Measurements from ENCODE around the gene DIP2C.
"Not testable (repeated sequence)": the region's sequence is repeated elsewhere in the genome, so short reads cannot be mapped to it uniquely, and the experiment has no call there.

Gene DIP2C

DNA sequence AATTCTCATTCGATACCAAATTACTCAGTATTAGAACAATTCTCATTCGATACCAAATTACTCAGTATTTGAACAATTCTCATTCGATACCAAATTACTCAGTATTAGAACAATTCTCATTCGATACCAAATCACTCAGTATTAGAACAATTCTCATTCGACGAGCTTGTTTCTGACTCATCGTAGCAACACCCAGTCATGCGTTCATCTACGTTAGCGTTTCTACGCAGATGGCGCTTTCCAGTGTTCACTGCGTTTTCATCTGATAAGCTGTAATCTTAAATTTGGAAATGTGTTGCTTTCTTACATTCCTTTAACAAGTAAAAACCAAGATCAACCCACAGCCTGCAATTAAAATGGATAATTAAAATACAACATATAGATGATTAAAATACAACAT lies 277.9 kb downstream of the DIP2C start:
- no peak for DNase-seq (ENCODE audit: low spot score)

- DNase-seq (ENCODE audit: low spot score) = no peak
These were observed 279.9 kb downstream of the DIP2C start for GRCh38 chr10:409408-410040.

GRCh38 chr10:408236-408635 lies 281.2 kb downstream of the DIP2C start:
- DNase-seq (ENCODE audit: low spot score) = no peak

GRCh38 chr10:406976-407375 lies 282.5 kb downstream of the DIP2C start:
- no peak for DNase-seq (ENCODE audit: low spot score)

DNA sequence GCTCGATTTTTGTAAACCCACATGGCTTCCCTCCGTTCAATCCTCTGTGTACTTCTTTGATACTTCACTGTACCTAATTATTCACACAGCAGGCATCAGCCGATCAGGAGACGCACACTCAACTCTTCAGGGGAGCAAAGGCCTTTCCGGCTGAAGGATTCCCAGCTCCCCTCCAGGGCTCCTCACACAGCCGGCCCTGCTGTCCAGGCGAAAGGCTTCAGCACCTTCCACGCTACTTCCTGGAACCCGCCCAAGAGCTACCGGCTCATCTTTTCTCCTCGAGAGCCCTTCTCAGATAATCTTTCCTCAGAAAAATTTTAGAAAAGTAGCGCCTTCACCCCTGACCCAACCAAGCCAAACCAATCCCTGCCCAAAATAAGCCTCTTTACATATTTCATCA lies 283.8 kb downstream of the DIP2C start:
- no peak for DNase-seq (ENCODE audit: low spot score)

DNA sequence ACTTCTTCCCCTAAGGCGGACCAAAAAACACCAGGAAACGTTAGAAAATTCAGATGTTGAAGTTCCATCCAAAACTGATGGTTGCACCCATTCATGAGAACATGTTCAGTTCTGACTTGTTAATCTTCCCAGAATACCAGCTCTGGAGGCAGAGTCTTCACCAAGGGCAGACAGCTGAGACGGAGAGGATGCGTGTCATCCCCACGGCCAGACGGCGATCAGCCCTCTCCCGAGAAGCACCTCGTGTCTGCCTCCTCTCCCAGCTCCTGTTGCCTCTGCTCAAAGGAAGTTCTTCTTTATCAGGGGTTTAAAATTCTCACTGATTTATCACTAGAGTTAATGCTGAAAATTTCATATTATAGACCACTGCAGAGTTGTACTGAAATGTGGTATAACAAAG lies 284.5 kb downstream of the DIP2C start:
- no peak for DNase-seq (ENCODE audit: low spot score)

DNA sequence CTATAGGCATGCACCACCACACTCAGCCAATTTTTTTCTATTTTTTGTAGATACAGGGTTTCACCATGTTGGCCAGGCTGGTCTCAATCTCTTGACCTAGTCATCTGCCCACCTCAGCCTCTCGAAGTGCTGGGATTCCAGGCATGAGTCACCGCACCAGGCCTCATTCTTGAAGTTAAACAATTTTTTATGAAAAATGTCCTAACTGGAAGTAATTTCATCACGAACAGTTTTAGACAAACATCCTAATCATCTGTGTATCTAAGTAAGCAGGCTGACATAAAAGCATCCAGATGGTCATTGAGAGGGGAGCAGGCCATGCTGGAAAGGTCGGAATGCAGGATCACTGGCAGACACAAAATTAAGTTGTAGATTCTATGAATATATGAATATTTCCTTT lies 285.1 kb downstream of the DIP2C start:
- DNase-seq (ENCODE audit: low spot score) = no peak

DNA sequence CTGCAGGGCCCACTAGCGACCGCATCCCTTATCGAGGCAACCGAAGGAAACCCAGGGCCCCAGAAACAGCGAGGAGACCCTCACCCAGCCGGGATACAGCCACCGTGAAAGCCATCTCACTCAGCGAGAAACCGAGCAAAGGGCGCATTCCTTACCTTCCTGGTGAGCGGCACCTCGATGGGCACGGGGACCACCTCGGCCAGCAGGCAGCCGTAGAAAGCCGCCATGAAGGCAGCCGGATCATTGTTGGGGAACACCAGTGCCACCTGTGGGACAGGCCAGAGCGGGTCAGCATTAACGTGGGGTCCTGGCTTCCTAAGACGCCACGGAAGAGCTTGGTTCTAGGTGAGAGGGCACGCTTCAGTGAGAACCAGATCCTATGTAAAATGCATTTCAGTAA lies 290.5 kb downstream of the DIP2C start:
- DNase-seq (ENCODE audit: low spot score) = no peak

- no peak for DNase-seq (ENCODE audit: low spot score)
These were observed 292.0 kb downstream of the DIP2C start for GRCh38 chr10:397321-398068.

DNA sequence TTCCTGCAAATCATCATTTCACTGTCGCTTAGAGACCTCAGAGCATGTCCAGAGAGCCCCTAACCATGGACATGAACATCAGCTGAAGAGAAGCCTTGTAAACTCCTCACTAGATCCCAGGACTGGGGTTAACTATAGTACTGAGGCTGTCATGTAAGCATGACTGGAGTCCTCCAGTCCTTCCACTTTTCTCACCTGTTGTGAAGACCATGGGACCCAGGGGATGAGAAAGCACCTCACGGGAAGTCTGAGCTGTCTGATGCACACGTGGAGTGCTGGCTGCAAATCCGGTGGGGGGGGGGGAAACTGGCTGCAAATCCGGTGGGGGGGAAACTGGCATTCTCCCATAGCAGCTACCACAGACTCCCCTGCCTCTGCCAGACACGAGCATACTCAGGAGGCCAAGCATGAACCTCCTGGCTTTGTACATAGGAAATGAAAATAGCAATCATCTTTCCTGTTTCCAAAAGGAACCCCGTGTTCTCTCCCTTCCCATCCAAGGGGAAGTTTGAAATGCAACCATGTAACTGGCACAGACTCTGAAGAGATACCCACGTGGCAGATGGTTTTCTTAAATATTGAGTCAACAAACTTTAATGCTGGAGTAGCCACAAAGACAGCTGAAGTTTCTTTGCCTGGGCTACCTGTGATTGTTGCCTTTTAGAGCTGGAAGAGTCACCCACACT lies 292.8 kb downstream of the DIP2C start:
- no peak for DNase-seq (ENCODE audit: low spot score)

DNA sequence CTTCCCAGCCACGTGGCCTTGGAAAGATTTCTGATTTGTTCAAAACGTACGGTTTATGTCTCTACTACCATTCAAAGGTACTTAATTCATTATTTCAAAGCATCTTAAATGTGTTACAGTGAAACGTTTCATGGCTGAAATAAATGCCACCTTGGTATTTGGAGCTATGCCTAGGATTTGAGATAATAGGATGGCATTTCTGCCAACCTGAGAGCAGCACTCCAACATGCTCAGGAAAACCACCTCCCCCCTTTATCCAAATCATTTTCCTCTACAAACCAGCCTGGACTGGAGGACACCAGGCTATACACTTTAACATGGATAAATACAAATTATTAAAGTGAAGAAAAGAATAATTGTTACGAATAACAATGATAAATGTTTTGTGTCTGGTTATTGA lies 293.4 kb downstream of the DIP2C start:
- no peak for DNase-seq (ENCODE audit: low spot score)

- DNase-seq (ENCODE audit: low spot score) = no peak
These were observed 293.8 kb downstream of the DIP2C start for GRCh38 chr10:395665-396064.

GRCh38 chr10:394439-395101 lies 294.9 kb downstream of the DIP2C start:
- DNase-seq (ENCODE audit: low spot score) = not testable (repeated sequence)

GRCh38 chr10:393787-394438 lies 295.6 kb downstream of the DIP2C start:
- no peak for DNase-seq (ENCODE audit: low spot score)

- no peak for DNase-seq (ENCODE audit: low spot score)
These were observed 296.2 kb downstream of the DIP2C start for GRCh38 chr10:393106-393745.

DNA sequence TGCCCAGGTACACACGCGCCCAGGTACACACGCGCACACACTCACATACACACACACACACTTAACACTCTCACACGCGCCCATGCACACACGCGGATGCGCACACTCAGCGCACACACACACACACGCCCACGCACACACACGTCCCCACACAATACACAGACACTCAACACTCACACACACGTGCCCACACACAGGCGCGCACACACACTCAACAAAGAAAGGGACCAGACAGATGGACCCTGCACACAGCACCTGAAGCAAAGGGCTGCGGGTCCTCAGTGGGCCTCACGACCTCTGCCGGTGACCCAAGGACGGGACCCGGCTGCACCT lies 296.8 kb downstream of the DIP2C start:
- no peak for DNase-seq (ENCODE audit: low spot score)

- no peak for DNase-seq (ENCODE audit: low spot score)
These were observed 297.4 kb downstream of the DIP2C start for GRCh38 chr10:391847-392704.

DNA sequence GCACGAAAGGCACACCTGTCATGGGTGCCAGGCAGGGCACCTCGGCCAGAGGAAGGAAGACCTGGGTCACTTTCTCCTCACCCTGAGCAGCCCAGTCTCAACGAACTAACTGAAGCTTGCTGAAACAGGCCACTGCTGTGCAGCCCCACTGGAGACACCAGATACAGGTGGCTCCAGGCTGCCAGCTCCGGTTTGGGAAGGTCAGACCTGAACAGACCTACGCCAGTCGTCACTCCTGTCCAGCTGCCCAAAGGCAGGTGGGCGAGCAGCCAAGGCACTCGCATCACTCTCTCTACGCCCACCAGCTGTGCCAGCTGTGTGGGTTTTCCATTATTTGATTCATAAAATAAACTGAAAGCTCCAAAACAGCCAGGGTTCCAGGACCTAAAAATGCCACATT lies 298.2 kb downstream of the DIP2C start:
- DNase-seq (ENCODE audit: low spot score) = no peak

GRCh38 chr10:390449-391100 lies 298.9 kb downstream of the DIP2C start:
- no peak for DNase-seq (ENCODE audit: low spot score)

- DNase-seq (ENCODE audit: low spot score) = no peak
These were observed 299.5 kb downstream of the DIP2C start for GRCh38 chr10:389836-390448.
